ENCODE data around the gene KCNJ11. TPM values are rescaled to one million over a fixed set of nuclear protein-coding genes. Genes with fewer than 3 reads are reported as not detected.
"Not testable (repeated sequence)": the region's sequence is repeated elsewhere in the genome, so short reads cannot be mapped to it uniquely, and the experiment has no call there.

KCNJ11 gene
- not detected for total RNA-seq

DNA sequence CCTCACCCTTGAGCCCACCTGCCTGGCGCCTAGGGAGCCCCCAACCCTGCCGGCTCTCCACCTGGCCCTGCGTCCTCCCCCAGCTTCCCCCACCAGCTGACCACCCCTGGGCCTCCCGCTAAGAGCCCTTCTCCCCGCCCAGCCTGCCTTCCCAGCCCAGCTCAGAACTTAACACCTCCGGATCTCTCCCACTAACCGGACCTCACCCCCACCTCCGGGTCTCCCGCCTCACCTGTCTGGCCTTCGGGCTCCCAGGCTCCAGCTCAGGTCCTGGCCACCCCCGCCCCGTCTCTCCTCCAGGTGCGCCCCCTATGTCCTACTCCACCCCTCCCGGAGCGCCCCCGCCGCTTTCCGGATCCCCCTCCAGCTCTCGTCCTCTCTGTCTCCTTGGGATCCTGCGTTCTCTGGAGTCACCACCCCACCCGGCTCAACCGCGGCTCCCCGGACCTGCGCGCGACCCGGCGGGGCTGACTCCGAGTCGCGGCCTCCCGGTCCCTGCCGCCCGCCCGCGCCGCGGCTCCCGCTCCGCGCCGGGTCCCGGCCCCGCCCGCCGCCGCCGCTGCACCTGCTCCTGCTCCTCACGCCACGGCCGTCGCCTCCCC, at the start of gene KCNJ11:
Gene KCNJ11, minus strand, starts transcription at position 51 of the 602 bp plus-strand sequence. CDS start 568 bp downstream, outside the sequence.
- no peak for DNase-seq

DNA sequence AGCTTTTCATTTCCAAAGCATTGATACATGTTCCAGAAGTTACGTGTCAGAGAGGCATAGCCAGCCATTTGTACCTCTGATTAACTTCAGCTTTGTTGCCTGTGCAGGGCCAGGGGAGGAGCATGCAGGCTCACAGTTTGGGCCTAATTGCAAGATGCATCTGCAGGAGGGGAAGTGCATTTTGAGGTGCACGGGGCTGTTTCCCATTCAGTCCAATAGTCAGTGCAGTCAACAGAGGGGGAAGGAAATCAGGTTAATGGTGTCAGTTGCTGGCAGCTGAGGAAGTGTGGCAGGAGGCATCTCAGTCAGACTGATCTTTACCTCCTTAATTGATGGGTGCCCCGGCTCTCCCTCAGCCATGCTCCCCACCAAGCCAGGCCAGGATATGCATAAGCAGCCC, 48.9 kb upstream of the KCNJ11 start:
- DNase-seq, result no peak

DNA sequence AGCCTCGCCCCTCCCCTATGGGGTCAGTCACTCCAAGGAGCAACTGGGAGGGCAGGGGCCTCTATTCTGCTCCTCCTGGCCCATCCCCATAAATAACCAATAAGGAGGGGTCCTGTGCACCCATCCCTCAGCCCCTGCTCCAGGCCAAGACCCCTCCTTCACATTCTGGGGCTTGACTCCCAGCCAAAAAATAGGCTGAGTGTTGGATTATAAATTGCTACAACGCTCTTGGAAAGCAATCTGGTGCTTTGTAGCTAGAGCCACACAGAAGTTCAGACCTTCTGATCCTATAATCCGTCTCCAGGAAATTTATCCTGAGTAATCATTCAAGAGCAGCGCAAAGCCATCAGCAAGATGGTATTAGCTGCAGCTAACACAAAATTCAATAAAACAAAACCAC, 45.6 kb upstream of the KCNJ11 start:
- DNase-seq, result no peak

DNA sequence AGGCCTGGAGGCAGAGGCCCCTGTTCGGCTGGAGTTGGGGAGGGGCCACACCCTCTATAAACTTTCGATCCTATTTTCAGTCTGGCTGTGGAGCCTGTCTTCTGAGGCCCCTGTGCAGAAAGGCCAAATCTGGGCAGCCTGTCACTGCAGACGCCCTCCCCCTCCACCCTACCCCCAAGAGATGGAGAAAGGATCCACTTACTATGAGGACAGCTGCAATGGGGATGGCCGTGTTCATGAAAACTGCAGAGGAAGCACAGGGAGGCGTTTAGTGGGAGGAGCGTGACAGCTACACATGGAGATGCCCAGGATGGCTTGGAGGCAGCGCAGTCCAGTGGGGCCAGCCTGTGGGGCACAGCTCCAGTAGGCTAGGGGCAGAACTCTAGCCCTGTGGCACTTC, 43.5 kb upstream of the KCNJ11 start:
- no peak for DNase-seq

DNA sequence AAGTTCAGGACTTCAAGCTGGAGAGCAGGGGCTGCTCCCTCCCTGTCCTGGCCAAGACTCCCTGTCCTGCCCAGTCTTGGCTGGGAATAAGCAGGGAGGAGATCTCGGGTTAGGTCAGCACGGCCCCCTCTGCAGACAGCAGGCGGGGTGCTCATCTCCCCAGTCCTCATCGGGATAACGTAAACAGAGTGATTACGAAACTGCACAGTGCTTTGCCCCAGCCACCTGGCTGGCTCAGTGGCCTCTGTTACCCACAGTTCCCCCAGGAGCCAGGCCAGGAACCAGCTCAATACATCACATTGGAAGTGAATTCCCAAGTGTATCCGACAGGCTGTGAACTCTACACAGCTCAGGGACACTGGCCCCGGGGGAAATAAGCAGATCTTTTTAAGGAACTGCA, 42.7 kb upstream of the KCNJ11 start:
- no peak for DNase-seq

DNA sequence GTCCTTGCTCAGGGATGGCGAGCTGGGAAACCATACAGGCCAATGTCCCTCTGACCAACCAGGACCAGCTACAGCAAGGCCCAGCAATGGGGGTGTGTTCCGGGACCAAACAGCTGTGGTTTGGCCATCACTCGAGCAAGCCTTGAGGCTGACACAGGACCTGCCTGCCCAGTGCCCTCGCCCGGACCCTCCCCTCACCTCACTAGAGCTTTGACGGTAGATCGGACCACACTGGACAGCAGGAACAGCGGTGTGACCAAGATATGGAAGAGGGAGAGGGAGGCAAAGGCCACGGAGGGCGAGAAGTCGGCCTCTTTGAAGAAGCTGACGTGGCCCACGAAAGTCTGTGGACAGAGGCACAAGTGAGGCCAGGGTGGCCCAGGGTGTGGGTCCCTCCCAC, 42.2 kb upstream of the KCNJ11 start:
- DNase-seq, result no peak

DNA sequence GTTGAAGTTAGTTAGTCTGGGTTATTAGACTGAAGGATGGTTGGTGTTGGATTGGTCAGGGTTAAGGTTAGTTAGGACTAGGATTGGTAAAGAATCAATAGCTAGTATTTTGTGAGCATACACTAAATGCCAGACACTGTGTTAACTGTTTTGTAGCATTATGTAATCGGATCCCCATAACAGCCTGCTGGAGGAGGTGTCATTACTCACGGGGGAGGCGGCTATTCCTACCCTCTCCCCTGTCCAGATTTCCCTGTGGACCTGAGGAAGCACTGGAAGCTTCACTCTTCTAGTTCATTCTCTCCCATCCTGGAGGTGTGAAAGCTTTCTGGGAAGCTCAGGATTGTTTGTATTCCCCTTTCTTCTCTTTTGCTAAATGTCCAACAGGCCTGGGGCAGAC, 40.5 kb upstream of the KCNJ11 start:
- DNase-seq, result no peak

DNA sequence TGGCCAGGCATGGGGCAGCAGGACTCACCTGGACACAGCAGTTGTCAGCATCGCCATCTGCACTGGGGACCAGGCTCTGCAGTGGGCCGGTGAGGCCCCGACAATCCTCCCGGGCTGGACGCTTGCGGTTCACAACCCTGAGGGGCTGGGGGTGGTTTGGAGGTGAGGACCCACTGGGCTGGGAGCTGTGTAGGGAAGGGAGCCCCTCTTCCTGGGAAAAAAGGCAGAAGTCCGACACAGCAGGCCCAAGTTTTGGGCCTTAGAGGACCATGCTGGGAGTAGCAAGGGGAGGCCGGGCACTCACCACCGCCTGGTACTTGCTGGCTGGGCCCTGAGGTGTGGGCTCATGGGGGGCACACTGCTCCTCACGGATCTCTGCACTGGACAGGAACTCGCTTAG, 39.8 kb upstream of the KCNJ11 start:
- DNase-seq, result no peak

DNA sequence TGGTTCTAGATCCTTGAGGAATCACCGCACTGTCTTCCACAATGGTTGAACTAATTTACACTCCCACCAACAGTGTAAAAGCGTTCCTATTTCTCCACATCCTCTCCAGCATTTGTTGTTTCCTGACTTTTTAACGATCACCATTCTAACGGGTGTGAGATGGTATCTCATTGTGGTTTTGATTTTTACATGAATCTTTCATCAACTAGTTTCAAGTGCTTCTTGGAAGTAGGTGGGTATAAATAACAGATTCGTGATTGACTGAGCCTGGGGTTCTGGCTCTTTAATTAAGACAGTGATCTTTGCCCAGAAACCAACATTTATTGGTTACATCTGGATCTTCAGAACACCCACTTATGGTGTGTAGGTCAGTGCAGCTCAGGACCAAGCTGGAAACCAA, 37.8 kb upstream of the KCNJ11 start:
- DNase-seq, result not testable (repeated sequence)

DNA sequence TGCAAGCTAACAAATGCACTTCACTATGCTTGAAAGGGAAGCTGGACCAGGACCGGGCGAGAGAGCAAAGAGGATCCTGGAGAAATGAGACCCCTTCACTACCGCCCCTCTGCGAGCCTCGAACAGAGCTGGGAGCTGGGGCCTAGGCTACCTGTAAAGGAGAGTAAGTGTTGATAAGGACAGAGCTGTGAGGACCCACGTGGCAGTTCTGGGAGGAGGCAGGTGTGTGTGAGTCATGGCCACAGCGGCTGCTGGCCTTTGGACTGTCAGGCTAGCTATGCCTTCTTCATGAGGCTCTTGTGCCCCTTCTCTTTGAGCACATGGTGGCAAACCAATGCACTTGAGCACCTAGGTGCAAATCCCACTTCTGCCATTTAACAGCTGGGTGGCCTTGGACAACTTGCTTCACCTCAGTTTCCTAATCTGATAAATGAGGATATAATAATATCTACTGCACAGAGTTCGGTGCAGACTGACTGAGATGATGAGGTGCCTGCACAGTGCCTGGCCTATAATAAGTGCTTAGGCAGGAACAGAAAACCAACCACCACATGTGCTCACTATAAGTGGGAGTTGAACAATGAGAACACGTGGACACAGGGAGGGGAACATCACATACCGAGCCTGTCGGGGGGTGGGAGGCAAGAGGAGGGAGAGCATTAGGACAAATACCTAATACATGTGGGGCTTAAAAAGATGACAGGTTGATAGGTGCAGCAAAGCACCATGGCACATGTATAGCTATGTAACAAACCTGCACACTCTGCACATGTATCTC, 35.3 kb upstream of the KCNJ11 start:
- no peak for DNase-seq

DNA sequence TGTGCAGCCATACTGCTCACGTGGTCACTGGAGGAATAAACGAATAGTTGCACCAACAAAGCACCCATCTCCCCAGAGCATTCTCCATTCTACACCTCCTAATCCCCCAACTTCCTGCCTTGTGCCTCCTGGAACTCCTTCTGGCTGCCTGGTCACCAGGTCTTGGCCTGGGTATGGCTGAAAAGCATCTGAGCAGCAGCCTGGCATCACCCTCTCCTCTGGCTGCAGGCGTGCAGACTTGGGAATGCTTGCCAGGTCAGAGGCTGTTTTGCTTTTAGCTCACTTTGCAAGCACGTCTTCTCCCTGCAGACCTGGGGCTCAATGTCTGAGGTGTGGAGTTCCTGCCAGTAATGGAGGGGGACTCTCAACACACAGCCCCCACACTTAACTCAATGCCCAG, 33.3 kb upstream of the KCNJ11 start:
- no peak for DNase-seq

DNA sequence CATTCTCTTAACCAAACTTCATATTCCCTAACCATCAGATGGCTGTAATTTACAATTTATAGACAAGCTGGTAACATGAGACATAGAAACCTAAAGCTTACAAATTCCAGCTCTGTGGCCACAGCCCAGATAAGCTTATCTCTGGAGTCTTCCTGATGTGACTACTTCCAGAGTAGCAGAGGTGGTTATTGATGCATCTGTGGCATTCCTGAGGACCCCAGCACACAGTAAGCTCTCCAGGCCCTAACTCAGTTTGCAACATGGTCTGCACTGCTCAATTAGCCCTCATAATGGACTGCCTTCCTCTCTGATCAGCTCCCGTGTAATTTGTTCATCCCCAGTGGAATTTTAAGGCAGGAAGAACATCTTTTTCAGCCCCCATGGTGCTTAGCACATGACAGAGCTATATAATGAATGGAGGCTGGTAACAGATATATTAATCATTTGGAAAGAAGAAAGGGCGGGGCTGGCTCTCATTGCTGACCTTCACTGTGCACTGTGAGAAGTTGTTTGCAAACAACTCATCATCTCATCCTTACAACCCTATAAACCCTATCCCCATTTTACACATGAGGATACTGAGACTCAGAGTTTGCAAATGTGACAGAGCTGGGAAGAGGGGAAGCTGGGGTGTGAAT, 30.1 kb upstream of the KCNJ11 start:
- no peak for DNase-seq

DNA sequence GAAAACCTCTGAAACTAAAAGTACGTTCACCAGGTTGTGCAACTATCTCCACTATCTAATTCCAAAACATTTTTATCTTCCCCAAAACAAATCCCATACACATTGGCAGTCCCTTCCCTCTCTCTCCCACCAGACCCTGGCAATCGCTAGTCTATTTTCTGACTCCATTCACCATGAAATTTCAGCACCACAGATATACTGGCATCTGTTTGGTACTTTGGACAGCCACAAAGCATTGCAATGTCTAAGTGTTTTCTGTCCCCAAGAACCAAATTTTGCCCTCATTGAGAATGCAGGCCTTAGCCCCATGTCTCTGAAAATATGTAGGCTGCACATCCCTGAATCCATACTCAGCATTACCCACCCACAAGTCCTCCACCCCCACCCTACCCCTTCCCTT, 28.0 kb upstream of the KCNJ11 start:
- no peak for DNase-seq

DNA sequence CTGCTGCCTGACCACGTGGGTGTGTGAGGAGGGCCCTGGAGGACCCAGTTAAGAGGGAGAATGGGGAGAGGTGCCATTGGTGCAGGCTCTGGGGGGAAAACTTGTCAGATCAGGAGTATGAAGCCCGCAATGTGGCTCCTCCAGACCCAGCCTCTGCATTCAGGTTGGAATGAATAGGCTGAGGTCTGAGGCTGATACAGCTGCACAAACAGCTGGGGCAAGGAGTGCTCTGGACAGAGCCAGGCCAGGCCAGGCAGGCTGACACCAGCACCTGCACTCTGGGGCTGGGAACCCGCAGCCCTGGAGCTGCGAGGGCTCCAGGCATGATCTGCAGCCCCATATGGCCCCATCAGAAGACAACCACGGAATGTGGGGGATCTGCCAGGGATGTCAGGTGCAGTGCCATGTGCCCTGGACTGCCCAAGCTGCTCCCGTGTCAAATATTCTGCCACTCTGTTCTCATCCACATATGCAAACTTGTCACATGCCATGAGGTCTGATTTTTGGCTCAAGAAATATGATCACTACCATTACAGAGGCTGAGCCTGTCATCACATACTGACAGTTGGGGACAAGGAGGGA, 27.2 kb upstream of the KCNJ11 start:
- DNase-seq, result no peak

DNA sequence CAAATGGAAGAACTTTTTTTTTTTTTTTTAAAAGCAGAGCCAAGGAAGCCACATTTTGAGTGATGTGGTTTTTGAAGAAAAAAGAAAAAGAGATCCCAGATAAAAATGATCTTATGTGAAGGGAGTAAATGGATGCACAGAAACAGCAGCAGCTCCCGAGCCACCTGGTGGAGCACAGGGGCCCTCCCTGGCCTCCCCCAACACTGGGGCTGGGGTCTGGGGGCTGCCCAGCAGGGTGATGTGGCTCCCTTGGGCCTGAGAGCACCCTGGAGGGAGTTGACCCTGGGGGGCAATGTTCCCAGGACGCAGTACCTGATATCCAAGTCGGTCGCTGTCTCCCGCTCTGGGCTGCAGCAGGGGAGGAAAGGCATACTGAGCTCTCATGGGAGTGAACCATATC, 26.5 kb upstream of the KCNJ11 start:
- DNase-seq, result no peak

DNA sequence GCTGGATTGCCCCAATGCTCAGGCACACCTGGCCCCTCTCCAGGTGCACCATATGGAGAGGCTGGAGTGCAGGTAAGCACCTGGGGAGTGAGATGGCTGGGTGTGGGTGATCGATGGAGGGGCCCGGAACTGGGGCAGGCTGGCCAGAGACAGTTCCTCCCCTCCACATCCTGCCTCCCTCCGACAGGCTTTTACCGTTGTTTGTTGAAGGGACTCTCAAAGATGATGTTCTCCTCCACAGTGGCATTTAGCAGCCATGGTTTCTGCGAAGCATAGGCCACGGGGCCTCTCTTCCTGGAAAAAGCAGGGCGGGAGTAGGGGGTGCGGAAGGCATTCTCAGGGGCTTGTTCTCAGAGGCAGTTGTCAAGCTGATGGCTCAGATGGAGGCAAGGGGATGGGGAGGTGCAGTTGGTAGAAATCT, 25.9 kb upstream of the KCNJ11 start:
- no peak for DNase-seq

DNA sequence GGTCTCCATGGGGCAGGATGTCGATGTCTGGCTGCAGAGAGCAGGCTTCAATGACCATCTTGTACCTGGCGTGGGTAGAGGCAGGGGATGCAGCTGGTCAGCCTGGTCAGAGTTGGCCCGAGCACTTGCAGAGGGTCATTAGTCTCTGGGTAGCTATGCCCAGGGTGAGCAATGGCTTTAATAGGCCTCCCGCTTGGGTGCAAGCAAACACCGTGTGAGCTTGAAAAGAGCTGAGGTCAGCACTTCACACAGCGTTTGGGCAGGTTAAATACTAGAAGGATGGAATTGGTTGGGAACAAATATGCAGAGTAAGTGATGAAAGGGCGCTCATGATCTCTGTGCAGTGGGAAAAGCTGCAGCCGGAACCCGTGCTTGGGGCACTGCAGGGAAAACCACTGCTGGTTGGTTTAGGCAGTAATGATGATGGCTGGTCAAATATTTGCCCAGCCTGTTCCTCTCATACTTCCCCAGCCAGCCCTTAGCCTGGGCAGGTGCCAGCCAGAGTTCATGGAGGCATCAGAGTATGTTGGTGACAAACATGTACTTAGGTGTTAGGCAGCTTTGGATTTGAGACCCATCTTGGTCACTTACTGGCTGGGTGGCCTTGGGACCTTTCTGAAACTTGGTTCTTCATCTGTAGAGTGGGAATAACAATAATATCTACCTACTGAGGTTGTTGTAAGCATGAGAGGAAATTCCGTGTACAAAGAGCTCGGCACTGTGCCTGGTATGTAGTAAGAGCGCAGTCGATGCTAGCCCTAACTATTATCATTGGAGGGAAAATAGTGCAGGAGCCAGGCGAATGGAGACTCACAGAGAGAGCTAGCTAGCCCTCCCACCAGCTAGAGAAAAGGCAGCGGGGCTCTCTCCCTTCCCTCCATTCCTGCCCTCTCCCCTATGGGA, 25.2 kb upstream of the KCNJ11 start:
- no peak for DNase-seq

DNA sequence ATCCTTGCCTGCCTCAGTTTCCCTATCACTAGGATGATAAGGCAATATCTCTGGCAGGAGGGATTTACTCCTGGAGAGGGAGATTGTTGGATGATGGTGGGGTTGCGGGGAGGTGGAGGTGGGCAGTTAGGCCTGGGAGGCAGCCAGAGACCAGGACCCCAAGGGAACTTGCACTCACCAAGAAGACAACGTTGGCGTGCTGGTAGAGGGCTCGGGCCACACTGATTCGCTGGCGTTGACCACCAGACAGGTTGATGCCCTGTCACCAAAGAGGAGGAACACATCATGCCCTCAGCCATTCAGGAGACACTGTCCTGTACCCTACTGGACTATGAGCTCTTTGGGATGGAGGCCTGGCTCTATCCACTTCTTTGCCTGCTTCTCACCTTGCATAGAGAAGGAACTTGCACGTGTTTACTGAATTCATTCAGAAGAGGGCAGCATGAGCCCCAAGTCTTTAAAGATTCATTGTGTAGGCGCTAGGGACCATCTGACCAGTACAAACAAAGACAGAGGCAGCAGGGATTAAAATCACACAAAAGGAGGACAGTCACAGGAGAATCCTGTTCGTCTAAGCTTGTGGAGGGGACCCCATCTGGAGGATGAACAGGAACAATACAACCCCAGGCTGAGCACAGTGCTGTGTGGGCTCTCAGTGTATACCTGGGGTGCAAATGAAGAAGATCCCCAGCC, 24.2 kb upstream of the KCNJ11 start:
- DNase-seq, result no peak

DNA sequence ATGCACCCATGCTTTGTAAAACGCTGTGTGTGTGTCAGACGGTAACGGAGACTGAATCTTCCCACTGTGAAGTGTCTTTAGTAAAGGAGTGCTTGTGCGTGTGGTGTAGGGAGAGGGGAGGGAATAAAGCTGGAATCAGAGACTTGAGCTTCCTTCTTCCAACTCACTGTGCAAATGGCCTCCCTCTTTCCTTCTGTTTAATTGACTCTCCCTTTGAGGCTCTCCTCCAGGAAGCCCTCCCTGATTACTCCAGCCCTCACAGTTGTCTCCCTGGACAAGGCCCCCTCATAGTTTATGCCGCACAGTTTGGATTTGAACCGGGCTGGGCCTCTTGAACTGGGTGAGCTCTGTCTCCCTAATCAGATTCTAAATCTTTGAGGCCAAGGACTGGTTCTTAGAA, 23.0 kb upstream of the KCNJ11 start:
- DNase-seq, result no peak

DNA sequence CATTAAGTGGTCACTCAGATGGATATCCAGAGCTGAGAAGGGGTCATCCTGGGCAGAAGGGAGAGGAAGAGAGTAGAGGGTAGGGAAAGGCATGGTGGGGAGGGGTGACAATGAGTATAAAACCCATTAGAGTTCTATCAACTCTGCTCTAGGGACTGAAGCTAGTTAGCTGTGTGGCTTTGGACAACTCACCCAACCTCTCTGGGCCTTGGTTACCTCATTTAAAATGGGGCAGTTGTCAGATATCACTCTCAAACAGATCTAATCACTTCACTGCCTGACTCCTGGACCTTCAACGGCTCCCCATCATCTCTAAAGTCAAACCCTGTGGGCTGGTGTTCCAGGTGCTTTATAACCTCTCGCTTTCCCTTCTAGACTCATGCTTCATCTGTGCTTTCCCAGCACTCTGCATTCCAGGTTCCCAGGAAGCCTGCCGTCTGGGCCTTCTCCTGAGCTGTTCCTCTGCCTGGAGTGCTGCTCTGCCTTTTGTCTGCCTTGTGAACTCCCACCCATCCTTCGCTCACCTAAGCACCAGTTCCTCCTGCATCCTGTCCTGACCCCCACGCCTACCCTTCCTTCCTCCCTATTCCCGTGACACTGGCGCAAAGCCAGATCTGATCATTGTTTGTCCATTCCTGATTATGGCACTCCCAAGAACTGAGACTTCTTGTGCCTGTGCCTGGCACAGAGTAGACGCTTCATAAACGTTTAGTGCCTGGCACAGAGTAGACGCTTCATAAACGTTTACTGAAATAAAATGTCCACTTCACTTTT, 22.3 kb upstream of the KCNJ11 start:
- no peak for DNase-seq

DNA sequence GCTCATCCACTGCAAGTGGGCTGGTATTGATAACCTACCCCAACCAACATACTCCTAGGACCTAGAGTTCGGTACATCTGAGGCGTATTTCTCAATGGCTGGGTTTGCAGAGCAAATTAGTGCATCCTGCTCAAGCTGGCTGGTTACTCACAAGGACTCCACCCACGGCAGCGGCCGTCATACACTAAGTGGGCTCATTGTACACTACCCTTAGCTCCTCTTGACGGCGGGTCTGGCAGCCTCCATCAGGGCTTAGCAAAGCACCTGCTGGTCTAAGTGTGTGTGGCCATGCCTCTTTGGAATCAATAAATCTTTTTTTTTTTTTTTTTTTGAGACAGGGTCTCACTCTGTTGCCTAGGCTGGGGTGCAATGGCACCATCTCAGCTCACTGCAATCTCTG, 20.2 kb upstream of the KCNJ11 start:
- no peak for DNase-seq

Measured in effector CD4-positive, alpha-beta T cell (primary cell).